HG02763 (cell line): Measurements from ENCODE around the gene MAD2L1BP.

Experiments used
- ATAC-seq: cut with Tn5 transposase; IDR thresholded peaks from one replicate; pipeline ENCODE4 v1.9.1; 2021; ENCODE audit warnings: mild to moderate bottlenecking, moderate library complexity; ENCODE audit not compliant: unreplicated experiment

MAD2L1BP gene

DNA sequence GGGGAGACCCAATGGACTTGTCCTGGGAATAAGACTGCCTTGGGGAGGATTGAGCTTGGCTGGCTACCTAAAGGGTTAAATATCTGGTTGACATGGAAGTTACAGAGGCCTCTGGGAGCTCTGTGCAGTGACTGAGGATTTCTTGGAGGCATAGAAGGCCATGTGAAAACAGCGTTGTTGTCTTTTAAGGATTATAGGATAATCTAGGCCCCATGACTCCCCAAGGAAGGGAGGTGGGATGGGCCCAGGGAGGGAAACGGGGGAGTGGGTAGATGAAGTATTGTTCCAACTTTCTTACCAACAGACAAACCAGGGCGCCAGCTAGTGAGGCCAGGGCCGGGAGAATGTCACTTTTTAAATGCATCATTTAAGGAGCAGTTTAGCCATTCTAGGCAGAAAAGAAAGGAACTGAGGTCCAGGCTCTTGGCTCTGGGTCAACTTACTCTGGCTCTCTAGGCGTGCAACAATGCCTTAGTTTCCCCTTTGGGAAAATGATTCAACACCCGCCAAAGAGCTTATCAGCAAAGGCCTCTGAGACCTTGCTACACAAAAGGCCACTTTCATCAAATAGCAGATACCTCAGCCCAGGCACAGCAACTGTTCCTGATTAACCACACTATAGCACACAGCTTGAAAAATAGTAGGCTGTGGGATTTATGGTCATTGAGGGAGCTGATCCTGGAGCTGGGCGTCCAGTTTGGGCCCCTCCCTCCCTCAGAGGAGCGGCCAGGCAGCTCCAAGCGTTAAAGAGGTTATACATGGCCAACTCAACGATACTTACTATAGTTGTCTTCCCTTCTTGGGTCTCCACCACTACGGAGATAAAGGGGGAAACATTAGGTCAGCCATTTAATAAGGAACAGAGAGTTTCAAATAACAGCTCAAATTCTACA, 44.9 kb downstream of the MAD2L1BP start:
- ATAC-seq = no peak

GRCh38 chr6:43681303-43681702, 45.7 kb downstream of the MAD2L1BP start:
- ATAC-seq = no peak

GRCh38 chr6:43682724-43683429, 47.2 kb downstream of the MAD2L1BP start:
- no peak for ATAC-seq

GRCh38 chr6:43683708-43684455, 48.2 kb downstream of the MAD2L1BP start:
- ATAC-seq = no peak

- no peak for ATAC-seq
Observed at GRCh38 chr6:43687079-43687436, 51.4 kb downstream of the MAD2L1BP start.

DNA sequence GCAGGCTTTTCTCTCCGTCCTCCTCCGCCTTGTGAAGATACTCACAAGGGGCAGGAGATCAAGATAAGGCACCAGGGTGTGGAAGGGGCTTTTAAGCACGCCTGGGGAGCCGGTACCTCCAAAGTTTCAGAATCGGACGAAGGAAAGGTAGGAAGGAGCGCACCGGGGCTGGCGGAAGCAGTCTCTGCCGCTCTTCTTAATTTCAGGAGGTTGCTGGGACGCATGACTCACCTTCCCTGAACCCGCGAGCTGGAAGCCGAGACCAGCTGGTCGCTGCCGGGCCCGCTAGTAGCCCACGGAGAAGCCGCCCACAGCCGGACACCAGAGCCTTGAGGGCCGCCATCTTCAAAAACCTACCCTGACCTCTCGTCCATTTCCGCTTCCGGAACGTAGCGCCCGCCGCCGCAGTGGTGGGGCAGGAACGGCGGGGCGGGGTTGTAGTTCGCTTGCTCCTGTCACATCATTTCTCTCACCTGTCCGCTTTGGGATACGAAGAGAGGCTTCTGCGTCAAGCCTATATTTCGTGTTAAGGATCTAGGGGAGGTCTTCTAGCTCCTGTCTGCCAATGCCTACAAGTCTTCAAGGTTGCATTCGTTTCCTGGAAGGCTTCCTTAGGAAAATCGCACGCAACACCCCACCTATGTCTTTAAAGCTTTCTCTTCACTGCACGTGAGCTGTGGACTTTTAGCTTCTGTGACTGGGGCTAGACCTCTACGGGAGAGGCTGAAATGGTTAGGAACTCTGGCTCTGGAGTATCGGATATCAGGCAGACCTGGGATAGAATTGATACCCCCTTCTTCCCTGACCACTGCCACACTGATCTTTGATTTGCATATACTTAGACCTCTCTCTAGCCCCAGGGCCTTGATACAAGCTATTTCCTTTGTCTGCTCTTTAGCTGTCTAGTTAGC, 52.1 kb downstream of the MAD2L1BP start, which contains the start of gene MRPS18A:
Gene MRPS18A, minus strand, starts transcription at position 355 of the 911 bp plus-strand sequence. Its CDS starts 12 bp downstream, at position 343.
- peak; percentile 87 for ATAC-seq

DNA sequence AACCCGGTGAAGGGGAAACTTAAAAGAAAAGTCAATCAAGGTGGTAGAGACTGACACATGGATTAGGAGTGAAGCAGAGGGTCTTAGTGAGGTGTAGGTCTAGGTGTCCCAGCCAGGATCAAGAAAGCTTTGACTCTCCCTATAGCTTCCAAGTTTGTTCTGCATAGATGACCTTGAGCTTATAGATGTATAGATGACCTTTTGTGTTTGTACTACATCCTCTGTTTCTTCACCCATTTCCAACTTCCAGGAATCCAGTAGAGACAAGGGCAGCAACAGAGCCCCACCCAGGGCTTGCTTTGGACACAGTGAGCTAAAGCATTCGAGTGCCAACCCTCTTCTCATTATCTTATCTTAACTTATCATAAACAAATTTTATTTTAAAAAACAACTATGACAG, 53.8 kb downstream of the MAD2L1BP start:
- no peak for ATAC-seq
